GM19193 (cell line): ENCODE results near the gene GPR183.

ENCODE experiments used
- POLR2A ChIP-seq: IDR thresholded peaks from 4 replicates; pipeline ENCODE4 v1.6.1; 2011; ENCODE audit not compliant: insufficient read depth, insufficient read length; ENCODE audit errors: extremely low read depth

Gene GPR183

DNA sequence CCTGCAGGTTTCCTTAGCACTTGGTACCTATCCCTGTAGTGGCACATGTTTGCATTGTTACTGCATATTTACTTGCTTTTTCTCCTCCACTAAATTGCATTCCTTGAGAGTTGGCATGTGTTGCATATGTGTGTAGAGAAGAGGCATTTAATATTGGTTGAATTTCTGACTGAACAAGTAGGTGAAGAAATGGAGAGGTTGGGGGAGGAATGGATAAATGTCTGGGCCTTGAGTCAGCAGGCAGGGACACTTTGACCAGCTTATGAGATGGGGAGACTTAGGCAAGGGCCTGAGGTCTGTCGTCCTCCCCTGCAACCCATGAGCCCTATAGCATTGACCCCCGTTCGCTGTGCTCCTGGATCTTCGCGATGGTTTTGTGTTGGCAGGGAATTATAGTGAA is 47.0 kb downstream of the GPR183 start:
- TF ChIP-seq POLR2A: no peak

DNA sequence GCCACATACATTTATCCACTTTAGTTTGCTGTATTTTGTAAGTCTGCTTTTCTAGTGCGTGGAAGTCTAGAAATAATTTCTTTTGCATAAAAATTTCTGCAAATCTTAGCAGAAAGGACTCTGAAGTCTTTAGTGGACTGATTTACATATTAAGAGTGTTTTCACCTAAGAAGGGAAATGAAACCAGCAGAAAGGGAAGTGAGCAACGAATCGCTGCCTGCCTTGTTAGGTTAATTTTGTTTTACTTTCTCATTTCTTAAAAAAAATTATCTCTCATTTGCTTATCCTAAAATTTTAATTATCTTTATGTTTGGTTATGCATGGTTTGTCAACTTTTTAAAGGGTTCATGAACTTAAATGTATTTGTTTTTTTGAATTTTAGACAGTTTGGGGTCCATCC is 48.3 kb downstream of the GPR183 start:
- no peak for TF ChIP-seq POLR2A

- no peak for TF ChIP-seq POLR2A
Measured at GRCh38 chr13:99258210-99258860, 48.9 kb downstream of the GPR183 start, which contains the start of gene GPR18. Gene GPR18 (minus strand): TSS chr13:99258379. CDS start chr13:99255872, 2,507 bp downstream.

DNA sequence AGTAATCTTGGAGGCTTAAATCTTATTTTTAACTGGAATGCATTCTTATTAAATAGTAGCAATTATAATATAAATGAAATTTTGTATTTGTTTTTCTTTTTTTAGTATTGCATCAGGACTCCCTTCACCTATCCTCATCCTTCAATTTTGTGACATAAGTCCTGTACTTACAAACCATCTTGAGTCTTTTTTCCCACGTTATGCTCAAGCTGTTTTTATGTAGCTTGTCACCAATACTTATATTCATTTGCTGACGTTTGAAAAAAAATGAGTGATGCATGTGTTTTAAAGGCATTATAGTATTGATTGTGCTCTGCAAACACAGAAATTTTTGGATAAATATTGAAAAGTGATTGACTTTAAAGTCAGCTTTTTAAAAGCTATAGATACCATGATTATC is 49.9 kb downstream of the GPR183 start:
- TF ChIP-seq POLR2A: no peak

- TF ChIP-seq POLR2A: no peak
Measured at GRCh38 chr13:99256709-99257108, 50.5 kb downstream of the GPR183 start.

- TF ChIP-seq POLR2A: no peak
Measured at GRCh38 chr13:99256283-99256682, 50.9 kb downstream of the GPR183 start.

DNA sequence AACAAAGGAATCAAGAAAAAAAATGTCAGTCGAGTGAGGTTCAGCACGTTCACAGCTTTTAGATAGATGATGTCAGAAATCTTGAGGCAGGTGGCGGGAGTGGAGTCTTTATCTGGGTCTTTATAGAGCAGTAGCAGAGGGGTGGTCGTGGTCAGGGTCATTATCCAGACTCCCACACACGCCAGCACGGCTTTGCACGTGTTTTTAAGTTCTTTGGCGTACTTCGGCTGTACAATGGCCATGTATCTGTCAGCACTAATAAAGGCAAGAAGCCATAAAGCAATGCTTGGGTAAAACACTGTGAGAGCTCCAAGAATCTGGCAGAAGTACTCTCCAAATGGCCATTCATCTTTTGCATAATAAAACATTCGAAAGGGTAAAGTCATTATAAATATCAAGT is 51.9 kb downstream of the GPR183 start:
- no peak for TF ChIP-seq POLR2A

- TF ChIP-seq POLR2A: no peak
Measured at GRCh38 chr13:99254830-99255229, 52.4 kb downstream of the GPR183 start.

GRCh38 chr13:99251921-99252320 is 55.3 kb downstream of the GPR183 start:
- TF ChIP-seq POLR2A: no peak

DNA sequence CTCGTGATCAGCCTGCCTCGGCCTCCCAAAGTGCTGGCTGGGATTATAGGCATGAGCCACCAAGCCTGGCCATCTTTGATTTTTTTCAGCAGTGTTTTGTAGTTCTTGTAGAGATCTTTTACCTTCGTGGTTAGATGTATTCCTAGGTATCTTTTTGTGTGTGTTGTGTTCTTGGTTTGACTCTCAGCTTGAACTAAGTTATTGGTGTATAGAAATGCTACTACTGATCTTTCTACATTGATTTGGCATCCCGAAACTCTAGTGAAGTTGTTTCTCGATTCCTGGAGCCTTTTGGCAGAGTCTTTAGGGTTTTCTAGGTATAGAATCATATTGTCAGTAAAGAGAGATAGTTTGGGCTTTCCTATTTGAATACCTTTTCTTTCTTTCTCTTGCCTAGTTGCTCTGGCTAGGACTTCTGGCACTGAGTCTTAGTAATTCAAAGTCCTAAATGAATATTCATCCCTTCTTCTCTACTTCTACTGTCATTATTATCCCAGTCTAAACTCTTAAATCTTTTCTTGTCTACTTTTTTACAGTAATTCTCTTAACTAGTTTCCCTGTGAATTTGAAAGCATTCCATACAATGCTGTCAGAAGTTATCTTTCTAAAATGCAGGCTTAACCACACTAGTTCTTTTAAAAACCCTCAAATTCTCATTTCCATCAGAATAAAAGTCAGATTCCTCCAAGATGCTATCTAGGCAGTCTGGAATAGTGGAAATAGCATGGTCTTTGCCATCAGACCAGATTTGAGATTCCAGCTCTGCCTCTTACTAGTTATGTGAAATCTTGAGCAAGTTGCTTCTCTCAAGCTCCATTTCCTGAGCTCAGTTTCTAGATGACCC is 56.0 kb downstream of the GPR183 start:
- TF ChIP-seq POLR2A: no peak

DNA sequence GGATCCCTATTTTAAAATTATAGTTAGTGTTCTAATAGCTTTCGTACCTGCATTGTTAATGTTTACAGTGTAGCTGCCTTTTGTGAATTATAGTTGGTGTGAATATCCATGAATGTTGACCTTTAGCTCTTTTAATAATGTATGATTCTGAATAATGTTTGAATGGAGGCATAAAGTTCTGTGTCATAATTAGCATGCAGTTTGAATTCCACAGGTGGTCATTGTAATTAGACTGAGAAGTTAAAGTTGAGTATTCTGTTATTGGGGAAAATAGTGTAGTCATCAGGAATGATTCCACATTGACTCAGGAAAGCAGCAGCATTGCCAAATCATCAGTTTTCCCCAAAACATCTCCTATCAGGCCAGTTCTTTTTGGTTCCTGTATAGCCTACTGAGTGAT is 61.1 kb downstream of the GPR183 start:
- TF ChIP-seq POLR2A: no peak
